ENCODE results near the gene CCT6B.

The CCT6B gene

GRCh38 chr17:34997355-34997862 lies 36.1 kb upstream of the CCT6B start:
- Histone ChIP-seq H3K9me3 (no peaks in the 10 kb centered on the region), H4K20me1 (no peaks in the 10 kb centered on the region), H3K4me2 (no peak overlapping the region), H3K27me3 (no peaks in the 10 kb centered on the region), H3K36me3 (peaks cover 99% of the 10 kb centered on the region), H3K4me1 (no peaks in the 10 kb centered on the region), H3K27ac (no peak overlapping the region), H3K9ac (0 out of 2 replicates have a peak overlapping the region, but pooled peaks have one; percentile 1), H3K4me3 (no peak overlapping the region)
- no peak for TF ChIP-seq Cebpa-rat (IDR thresholded peaks at IDR 0.05)

- no peaks in the 10 kb centered on the region for H3K9me3 ChIP-seq
- H3K9ac ChIP-seq, result 0 out of 2 replicates have a peak overlapping the region, but pooled peaks have one; percentile 1
- peaks cover under 1% of the 10 kb centered on the region; the same call in 1 of the 2 replicates for H3K4me1 ChIP-seq
- peaks cover 99% of the 10 kb centered on the region for H3K36me3 ChIP-seq
- no peak for TF ChIP-seq Cebpa-rat (IDR thresholded peaks at IDR 0.05)
- no peak overlapping the region for H3K4me2 ChIP-seq
- no peaks in the 10 kb centered on the region for H4K20me1 ChIP-seq
- no peak overlapping the region for H3K27ac ChIP-seq
- H3K4me3 ChIP-seq, result no peak overlapping the region
- H3K27me3 ChIP-seq, result no peaks in the 10 kb centered on the region
Measured at GRCh38 chr17:34996422-34997285, 35.4 kb upstream of the CCT6B start.

- Histone ChIP-seq H3K27me3 (no peaks in the 10 kb centered on the region), H3K36me3 (peaks cover 98% of the 10 kb centered on the region), H3K4me1 (peaks cover 5% of the 10 kb centered on the region; the same call in 1 of the 2 replicates), H3K4me2 (no peak overlapping the region), H3K9ac (no peak overlapping the region), H4K20me1 (peaks cover 8% of the 10 kb centered on the region; the same call in 1 of the 2 replicates), H3K27ac (no peak overlapping the region), H3K9me3 (no peaks in the 10 kb centered on the region), H3K4me3 (no peak overlapping the region)
- TF ChIP-seq Cebpa-rat (IDR thresholded peaks at IDR 0.05), result no peak
Measured at GRCh38 chr17:34993031-34993430, 31.8 kb upstream of the CCT6B start.

GRCh38 chr17:34991606-34992005 lies 30.3 kb upstream of the CCT6B start:
- Histone ChIP-seq H3K9me3 (no peaks in the 10 kb centered on the region), H3K36me3 (peaks cover 98% of the 10 kb centered on the region), H3K27me3 (no peaks in the 10 kb centered on the region), H4K20me1 (peaks cover 8% of the 10 kb centered on the region; the same call in 1 of the 2 replicates), H3K4me3 (no peak overlapping the region), H3K9ac (no peak overlapping the region), H3K4me2 (no peak overlapping the region), H3K27ac (no peak overlapping the region), H3K4me1 (peaks cover 5% of the 10 kb centered on the region; the same call in 1 of the 2 replicates)
- no peak for TF ChIP-seq Cebpa-rat (IDR thresholded peaks at IDR 0.05)

DNA sequence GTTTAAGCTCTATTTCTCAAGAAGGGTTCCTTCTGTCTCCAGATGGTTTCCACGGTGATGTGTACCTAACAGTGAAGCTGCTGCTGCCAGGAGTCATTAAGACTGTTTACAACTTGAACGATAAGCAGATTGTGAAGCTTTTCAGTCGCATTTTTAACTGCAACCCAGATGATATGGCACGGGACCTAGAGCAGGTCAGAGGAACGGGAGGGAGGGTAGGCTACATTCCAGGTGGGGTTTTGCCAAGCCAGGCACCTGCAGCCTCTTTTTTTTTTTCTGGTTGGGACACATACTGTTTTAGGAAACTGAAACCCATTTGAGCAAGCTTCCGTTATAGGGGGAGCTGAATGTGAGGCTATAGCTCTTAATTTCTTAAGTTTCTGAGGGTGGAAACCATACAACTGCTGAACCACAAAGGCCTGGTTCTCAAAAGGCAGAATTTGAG lies 29.7 kb upstream of the CCT6B start:
- no peak overlapping the region for H3K4me3 ChIP-seq

DNA sequence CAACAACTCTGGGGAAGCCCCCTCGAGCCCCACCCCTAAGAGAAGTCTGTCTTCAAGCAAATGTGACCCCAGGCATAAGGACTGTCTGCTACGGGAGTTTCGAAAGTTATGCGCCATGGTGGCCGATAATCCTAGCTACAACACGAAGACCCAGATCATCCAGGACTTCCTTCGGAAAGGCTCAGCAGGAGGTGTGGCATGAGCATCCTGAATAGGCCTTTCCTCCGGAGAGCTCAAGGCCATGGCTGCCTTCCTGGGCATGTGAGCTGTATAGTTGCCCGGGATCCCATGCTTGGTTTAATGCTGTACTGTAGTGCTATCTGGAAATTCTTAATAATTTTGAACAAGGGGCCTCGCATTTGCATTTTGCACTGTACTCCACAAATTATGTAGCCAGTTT lies 28.2 kb upstream of the CCT6B start:
- H3K9ac ChIP-seq, result 0 out of 2 replicates have a peak overlapping the region, but pooled peaks have one; percentile 6
- no peaks in the 10 kb centered on the region for H3K27me3 ChIP-seq
- no peak overlapping the region for H3K27ac ChIP-seq
- H3K9me3 ChIP-seq, result no peaks in the 10 kb centered on the region
- TF ChIP-seq Cebpa-rat (IDR thresholded peaks at IDR 0.05), result no peak
- peaks cover 8% of the 10 kb centered on the region; the same call in 1 of the 2 replicates for H4K20me1 ChIP-seq
- H3K4me1 ChIP-seq, result peaks cover 5% of the 10 kb centered on the region; the same call in 1 of the 2 replicates
- H3K4me2 ChIP-seq, result no peak overlapping the region
- H3K4me3 ChIP-seq, result no peak overlapping the region
- H3K36me3 ChIP-seq, result peaks cover 98% of the 10 kb centered on the region

More for the DNA sequence above, 29.7 kb upstream of the CCT6B start:
- H3K36me3 ChIP-seq, result peaks cover 98% of the 10 kb centered on the region
- no peak for TF ChIP-seq Cebpa-rat (IDR thresholded peaks at IDR 0.05)
- H3K4me2 ChIP-seq, result no peak overlapping the region
- H4K20me1 ChIP-seq, result peaks cover 8% of the 10 kb centered on the region; the same call in 1 of the 2 replicates
- no peak overlapping the region for H3K9ac ChIP-seq
- no peak overlapping the region for H3K27ac ChIP-seq
- no peaks in the 10 kb centered on the region for H3K9me3 ChIP-seq
- no peaks in the 10 kb centered on the region for H3K27me3 ChIP-seq
- peaks cover 5% of the 10 kb centered on the region; the same call in 1 of the 2 replicates for H3K4me1 ChIP-seq

- Histone ChIP-seq H3K27ac (no peak overlapping the region), H4K20me1 (peaks cover 8% of the 10 kb centered on the region; the same call in 1 of the 2 replicates), H3K4me1 (peaks cover 6% of the 10 kb centered on the region; the same call in 1 of the 2 replicates), H3K27me3 (no peaks in the 10 kb centered on the region), H3K9ac (no peak overlapping the region), H3K36me3 (peaks cover 98% of the 10 kb centered on the region), H3K4me3 (no peak overlapping the region), H3K9me3 (no peaks in the 10 kb centered on the region), H3K4me2 (no peak overlapping the region)
- TF ChIP-seq Cebpa-rat (IDR thresholded peaks at IDR 0.05), result no peak
Measured at GRCh38 chr17:34988644-34989043, 27.4 kb upstream of the CCT6B start.

DNA sequence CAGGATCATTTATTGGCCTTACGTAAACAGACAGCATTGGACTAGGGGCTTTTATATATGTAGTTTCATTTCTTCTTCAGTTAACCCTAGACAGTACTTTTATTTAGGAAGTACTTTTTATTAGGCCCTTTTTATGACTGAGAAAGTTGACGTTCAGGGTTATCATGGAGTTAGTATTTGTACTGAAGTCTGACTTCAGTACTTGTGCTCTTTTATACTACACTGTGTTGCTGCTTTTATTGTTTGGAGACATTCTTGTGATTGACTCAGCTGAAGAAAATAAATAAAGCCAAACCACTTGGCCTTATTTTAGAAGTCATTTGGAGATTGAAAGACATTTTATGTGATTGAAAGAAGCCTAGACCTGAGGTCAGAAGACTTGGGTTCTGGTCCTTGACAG lies 26.0 kb upstream of the CCT6B start:
- no peak overlapping the region for H3K4me3 ChIP-seq
- no peaks in the 10 kb centered on the region for H3K27me3 ChIP-seq
- peaks cover 93% of the 10 kb centered on the region for H3K36me3 ChIP-seq
- no peak overlapping the region for H3K27ac ChIP-seq
- peaks cover 18% of the 10 kb centered on the region for H3K4me1 ChIP-seq
- TF ChIP-seq Cebpa-rat (IDR thresholded peaks at IDR 0.05), result no peak
- no peaks in the 10 kb centered on the region for H3K9me3 ChIP-seq
- H4K20me1 ChIP-seq, result peaks cover 8% of the 10 kb centered on the region; the same call in 1 of the 2 replicates
- no peak overlapping the region for H3K4me2 ChIP-seq
- no peak overlapping the region for H3K9ac ChIP-seq

- no peak for TF ChIP-seq Cebpa-rat (IDR thresholded peaks at IDR 0.05)
Measured at GRCh38 chr17:34981538-34982241, 20.4 kb upstream of the CCT6B start.

More at GRCh38 chr17:34981538-34982241, 20.4 kb upstream of the CCT6B start:
- Histone ChIP-seq H3K36me3 (peaks cover 39% of the 10 kb centered on the region), H3K4me2 (peak overlapping the region; percentile 87), H3K27me3 (no peaks in the 10 kb centered on the region), H3K9ac (peak overlapping the region; percentile 98), H4K20me1 (no peaks in the 10 kb centered on the region), H3K4me3 (peak overlapping the region; percentile 92), H3K27ac (peak overlapping the region; percentile 99), H3K9me3 (no peaks in the 10 kb centered on the region), H3K4me1 (peaks cover 32% of the 10 kb centered on the region)

Measured in BLaER1 (cell line).